Inferior parietal cortex (tissue), 1 donor: ENCODE measurements around the gene UBE4B.

Experiments
- DNase-seq: peaks from one replicate; pipeline ENCODE4 v3.0.0-alpha.2; 2016; ENCODE audit errors: extremely low spot score

UBE4B gene

DNA sequence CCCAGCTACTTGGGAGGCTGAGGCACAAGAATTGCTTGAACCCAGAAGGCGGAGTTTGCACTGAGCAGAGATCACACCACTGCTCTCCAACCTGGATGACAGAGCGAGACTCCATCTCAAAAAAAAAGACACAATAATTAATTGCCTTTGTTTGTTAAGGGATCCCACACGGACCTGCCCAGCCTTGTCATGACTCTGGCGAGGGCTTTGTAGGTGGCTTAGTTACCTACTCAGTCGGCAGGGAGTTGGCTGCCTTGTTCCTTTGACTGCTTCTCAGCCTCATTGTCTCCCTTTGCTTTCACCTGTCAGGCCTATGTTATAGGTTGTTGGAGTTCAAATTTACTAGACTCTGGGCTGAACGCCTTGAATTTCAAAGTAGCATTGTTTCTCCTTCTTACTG lies 82.0 kb downstream of the UBE4B start:
- no peak for DNase-seq

DNA sequence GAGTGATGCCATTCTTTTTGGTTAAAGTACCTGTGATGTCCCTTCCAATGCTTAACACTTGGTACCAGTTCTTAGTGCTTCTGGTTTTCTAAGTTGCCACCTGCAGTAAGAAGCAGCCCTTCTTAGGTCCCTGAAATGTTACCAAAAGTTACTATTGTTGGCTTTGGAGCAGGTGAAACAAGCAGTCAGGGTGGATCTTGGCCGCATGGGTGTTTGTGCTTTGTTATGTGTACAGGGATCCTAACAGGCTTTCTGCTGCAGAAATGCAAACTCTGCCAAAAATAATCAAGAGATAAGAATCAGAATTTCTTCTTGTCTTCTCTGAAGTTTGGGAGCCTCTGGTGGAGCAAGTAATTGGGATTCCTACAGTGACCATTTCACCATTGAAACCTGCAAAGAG lies 84.4 kb downstream of the UBE4B start:
- DNase-seq, result no peak

GRCh38 chr1:10117865-10118264 lies 85.1 kb downstream of the UBE4B start:
- DNase-seq, result no peak

DNA sequence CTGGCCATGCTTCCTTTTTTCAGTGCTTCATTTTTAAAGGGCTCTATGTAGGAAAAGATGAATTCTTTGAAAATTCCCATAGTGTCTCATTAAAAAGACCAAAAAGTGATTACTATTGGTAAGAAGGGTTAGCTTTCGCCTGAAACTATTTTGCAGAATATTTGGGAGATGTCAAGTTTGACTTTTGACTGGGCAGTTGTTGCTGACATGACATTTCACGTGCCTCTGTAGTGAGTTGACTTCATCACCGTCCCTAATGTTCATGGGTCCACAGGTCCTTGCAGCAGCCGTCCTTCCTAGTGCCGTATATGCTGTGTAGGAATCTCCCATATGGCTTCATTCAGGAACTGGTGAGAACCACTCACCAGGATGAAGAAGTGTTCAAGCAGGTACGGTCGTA lies 88.9 kb downstream of the UBE4B start:
- DNase-seq, result no peak

DNA sequence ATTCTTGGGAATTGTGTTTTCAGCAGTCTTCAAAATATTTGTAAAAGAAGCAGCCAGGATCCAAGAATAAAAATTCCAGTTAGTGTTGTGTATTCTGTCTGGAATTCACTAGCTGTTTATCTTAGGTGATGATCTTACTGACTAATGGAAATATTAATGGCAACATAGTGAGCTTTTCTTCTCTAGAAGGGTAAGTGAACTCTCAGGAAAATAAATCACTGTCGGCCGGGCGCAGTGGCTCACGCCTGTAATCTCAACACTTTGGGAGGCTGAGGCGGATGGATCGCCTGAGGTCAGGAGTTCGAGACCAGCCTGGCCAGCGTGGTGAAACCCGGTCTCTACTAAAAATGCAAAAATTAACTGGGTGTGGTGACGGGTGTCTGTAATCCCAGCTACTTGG lies 90.2 kb downstream of the UBE4B start:
- no peak for DNase-seq

DNA sequence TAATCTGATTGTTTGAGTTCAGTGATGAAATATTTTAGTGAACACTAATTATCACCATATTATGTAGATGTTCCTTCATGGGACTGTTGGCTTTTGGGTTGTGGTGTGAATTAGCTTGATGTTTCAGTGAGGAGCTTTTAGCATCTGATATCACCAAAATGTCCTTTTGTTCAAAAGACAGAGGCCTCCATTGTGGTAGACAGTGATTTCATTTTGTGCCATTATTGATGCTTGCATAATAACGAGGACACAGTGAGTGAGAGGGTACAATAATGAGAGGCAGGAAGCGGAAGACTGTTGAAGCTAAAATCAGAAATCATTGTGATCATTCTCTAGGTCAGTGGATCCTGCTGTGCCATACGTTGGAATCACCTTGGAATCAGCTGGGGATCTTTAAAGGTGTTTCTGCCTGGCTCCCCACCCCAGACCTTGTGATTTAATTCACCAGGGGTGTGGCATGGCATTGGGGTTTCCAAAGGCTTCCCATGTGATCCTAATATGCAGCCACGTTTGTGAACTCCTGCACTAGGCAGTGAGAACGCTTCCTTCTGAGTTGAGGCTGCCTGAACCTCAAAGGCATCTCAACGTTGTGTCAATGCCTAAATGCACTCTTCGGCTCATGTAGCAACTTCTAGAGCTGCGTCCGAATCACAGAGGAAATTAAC lies 95.5 kb downstream of the UBE4B start:
- DNase-seq, result peak; percentile 88

DNA sequence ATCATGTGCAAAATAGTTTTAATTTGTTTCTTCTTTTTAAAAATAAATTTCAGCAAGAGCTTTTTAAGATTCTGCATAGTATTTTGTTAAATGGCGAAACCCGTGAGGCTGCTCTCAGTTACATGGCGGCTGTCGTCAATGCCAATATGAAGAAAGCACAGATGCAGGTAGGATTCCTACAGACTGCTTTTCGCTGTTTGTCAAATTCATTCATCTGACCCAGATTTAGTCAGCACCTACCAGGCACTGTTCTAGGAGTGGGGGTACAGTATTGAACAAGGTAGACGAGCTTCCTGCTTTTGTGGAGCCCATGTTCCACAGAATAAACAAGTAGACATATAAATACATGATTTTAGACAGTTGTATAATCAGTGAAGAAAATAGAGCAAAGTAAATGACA lies 99.6 kb downstream of the UBE4B start:
- no peak for DNase-seq

DNA sequence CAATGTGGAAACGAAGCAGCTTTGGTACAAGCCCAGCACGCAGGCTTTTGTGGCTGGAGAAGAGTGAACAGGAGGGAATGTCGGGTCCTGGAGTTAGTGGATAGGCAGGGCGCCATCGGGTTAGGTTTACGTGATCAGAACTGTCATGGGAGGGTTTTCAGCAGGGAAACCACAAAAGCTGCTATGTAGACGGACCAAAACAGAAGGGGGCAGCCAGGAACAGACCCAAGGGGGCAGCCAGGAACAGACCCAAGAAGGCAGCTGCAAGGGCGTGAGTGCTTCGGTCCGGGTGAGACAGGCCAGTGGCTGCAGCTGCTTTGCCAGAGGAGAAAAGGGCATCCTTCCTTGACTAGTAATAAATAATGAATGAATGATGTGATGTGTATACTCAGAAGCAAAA lies 100.1 kb downstream of the UBE4B start:
- DNase-seq, result no peak

DNA sequence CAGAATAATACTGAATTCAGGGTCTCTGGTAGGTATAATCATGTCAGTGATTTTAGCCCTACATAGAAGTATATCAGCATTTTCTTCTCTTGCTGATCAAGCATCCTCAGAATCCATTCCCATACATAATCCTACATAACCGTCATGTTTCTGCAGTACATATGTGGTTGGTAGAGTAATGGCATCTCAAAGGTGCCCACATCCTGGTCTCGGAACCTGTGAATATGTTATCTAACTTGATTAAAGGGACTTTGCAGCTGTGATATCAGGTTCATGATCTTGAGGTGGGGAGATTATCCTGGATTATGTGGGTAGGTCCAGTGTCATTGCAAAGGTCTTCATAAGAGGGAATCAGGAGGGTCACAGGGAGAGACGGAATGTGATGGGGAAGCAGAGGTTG lies 108.2 kb downstream of the UBE4B start:
- DNase-seq, result no peak

- DNase-seq, result peak; percentile 56
Measured at GRCh38 chr1:10143961-10144485, 111.3 kb downstream of the UBE4B start.

DNA sequence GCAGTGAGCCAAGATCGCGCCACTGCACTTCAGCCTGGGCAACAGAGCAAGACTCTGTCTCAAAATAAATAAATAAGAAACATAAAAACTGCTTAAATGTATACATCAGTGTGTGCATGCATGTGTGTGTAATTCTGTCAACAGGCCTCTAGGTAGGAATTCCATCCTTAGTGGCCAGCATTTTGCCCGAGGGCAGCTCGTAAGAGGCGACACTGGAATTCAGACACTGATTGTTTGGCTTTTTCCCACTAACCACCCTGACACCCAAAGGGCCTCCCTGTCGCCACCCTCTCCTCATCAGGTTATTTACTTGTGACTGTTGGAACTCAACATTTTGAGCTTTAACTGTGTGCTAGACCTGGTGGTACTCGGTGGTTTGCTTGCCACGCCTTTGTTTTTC lies 113.6 kb downstream of the UBE4B start:
- no peak for DNase-seq

DNA sequence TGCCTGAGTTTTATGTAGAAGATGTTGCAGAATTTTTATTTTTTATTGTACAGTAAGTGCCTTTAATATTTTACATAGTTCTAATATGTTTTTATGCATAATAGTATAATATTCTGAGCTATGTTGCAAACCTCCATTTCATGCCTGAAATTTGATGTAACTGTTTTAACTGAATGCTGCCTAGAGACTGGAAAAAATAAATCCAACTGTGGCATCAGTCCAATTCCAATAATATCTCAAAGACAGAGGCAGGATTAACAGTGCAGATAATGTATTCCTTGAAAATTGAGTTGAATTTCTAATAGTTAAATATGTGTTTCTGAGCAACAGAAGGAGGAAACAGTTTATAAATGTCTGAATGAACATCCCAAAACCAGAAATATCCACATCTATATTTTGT lies 116.5 kb downstream of the UBE4B start:
- DNase-seq, result no peak

- peak; percentile 91 for DNase-seq
Measured at GRCh38 chr1:10152709-10153284, 120.0 kb downstream of the UBE4B start.

DNA sequence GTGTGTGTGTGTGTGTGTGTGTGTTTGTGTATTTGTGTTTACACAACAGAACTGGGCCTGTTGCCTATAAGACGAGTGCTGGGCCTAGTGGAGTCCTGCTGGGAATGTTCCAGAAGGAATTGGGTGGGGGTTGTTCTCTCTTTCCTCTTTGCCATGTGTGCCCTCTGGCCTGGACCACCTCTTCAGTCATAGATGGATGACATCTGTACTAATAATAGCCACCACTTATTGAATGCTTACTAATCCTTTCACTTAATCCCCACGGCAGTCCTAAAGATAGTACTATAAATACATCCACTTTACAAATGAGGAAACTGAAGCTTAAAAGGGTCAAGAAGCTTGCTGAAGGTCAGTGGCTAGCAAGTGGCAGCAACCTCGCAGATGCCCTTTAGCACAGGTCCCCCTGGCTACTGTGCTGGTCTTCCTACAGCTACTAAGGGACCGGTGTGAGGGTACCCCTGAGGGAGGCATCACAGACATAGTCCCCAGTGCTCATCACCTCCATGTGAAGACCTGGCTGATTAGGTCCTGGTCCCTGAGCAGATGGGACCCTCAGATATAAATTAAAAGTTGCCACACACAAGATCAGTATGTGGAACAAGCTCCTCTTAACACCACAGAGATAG lies 122.4 kb downstream of the UBE4B start:
- DNase-seq, result no peak

DNA sequence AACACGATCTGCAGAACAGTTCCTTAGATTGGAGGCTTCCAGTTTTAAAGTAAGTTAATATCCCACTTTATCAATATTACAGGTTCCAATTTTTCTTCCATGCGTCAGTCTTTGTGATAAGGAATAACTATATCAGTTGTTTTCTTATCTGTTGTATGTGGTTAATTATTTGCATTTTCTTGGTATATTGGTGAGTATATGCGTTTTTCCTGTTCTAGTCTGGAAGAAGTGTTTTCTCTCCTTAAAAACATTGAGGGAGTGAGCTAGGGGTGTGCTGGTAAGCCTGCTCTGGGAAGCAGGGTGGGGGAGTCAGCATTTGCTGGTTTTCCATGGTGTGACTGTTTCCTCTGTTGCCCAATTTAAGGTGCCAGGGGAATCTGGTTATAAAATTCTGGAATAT lies 127.4 kb downstream of the UBE4B start:
- DNase-seq, result no peak

DNA sequence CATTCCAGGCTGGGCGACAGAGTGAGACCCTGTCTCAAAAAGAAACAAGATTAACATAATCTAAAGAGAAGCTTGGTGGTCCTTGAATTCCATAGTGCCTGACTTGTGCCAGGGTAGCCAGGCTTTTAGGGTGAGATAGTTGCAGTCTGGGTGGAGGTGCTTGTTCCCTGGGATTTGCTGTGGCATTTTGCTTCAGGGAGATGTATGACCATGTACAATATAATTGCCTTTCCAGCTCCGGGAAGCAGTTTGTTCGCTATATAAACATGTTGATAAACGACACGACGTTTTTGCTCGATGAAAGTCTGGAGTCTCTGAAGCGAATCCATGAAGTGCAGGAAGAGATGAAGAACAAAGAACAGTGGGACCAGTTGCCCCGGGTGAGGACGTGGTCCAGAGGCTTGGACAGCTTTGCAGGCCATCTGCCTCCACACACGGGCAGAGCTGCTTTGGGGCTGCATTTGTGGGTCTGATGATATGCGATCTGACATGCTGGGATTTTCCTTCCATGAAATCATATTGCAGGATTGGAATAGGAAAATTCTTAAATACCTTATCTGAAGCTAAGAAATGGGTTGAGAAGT lies 128.2 kb downstream of the UBE4B start:
- peak; percentile 57 for DNase-seq

DNA sequence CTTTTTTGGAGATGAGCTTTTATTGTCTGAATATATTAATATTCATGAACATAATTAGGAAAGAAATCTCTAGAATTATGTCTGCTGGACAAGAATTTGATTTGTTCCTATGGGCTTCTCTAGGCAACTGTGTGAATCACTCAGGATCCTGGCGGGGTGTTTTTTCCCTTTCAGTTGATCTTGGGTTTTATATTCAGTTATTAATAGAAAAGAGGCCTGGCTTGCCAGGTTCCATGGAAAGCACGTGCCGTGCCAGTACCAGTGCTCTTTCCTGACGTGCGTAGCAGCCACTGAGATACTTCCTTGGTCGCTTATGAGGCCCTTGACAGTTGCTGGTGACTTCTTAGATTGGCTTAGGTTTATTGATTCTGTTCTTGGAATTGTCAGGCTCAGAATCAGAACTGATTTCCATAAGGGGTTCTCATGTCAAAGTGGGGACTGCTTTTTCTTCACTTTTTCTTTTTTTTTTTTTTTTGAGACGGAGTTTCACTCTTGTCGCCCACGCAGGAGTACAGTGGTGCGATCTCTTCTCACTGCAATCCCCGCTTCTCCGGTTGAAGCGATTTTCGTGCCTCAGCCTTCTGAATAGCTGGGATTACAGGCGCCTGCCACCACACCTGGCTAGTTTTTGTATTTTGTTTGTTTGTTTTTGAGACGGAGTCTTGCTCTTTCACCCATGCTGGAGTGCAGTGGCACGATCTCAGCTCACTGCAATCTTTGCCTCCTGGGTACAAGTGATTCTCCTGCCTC lies 129.0 kb downstream of the UBE4B start:
- peak; percentile 20 for DNase-seq

DNA sequence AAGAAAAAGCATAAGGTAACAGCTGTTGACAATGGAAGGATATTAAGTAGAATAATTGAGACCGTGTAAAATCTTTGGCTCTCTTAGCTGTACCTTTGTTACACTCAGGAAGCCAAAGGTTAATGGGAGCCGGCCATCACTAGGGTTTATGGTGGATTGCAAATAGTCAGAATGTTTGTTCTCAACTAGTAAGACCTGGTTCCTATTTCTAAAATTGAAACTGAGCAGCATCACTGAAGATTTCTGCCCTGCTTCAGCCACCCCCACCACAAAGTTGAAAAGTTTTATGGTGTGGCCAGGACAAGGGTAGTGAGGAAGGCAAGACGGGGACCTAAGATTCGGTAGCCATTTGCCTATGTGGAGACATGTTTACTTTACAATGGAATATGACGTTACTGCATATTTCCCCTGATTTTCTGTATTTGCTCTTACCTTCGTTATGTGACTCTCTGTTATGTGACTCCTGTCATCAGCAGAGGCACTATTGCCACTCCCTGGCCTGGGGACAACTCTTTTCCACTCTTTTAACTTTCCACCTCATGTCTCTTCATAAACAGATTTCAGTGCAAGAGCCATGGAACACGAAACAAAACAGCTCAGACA lies 136.3 kb downstream of the UBE4B start:
- no peak for DNase-seq

DNA sequence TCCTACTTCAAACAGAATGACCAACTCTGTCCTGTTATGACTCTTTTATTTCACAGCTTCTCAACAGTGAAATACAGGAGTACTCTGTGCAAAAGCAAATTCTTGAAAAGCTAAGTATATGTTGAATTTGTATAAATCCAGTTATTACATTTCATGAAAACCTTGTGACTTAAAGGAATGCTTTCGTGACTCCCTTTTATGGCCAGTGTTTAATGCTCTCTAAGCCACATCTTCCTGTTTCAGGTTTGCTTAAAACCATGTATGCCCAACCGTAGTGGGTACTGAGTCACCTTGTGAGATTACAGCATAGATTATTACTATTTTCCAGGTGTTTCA lies 137.4 kb downstream of the UBE4B start:
- DNase-seq, result no peak

GRCh38 chr1:10171105-10171767 lies 138.5 kb downstream of the UBE4B start:
- no peak for DNase-seq

- DNase-seq, result no peak
Measured at GRCh38 chr1:10171995-10172669, 139.4 kb downstream of the UBE4B start.
